Suppressor macrophage treated with lipopolysaccharide for 4 hours (primary cell): ENCODE results near the gene SYNPR.

Source experiments
- DNase-seq: peaks from one replicate; pipeline ENCODE4 v3.0.0-alpha.2; 2020

Gene SYNPR

GRCh38 chr3:63561879-63562278, 283.8 kb downstream of the SYNPR start:
- no peak for DNase-seq

- DNase-seq: no peak
Observed at GRCh38 chr3:63562323-63562722, 284.2 kb downstream of the SYNPR start.

GRCh38 chr3:63563572-63563971, 285.5 kb downstream of the SYNPR start:
- no peak for DNase-seq

- no peak for DNase-seq
Observed at GRCh38 chr3:63565220-63565619, 287.1 kb downstream of the SYNPR start.

- DNase-seq: no peak
Observed at GRCh38 chr3:63571682-63572081, 293.6 kb downstream of the SYNPR start.

GRCh38 chr3:63576846-63577245, 298.7 kb downstream of the SYNPR start:
- no peak for DNase-seq

- no peak for DNase-seq
Observed at GRCh38 chr3:63578858-63579257, 300.8 kb downstream of the SYNPR start.

GRCh38 chr3:63580151-63580550, 302.0 kb downstream of the SYNPR start:
- DNase-seq: no peak

GRCh38 chr3:63582943-63583500, 304.9 kb downstream of the SYNPR start:
- no peak for DNase-seq

- DNase-seq: no peak
Observed at GRCh38 chr3:63584681-63585080, 306.6 kb downstream of the SYNPR start.

- DNase-seq: no peak
Observed at GRCh38 chr3:63585927-63586326, 307.8 kb downstream of the SYNPR start.

- DNase-seq: no peak
Observed at GRCh38 chr3:63588895-63589294, 310.8 kb downstream of the SYNPR start.

GRCh38 chr3:63593779-63594178, 315.7 kb downstream of the SYNPR start:
- no peak for DNase-seq

GRCh38 chr3:63595221-63595620, 317.1 kb downstream of the SYNPR start:
- no peak for DNase-seq

GRCh38 chr3:63597019-63597418, 318.9 kb downstream of the SYNPR start:
- DNase-seq: no peak

GRCh38 chr3:63607716-63608115, 329.6 kb downstream of the SYNPR start:
- no peak for DNase-seq

GRCh38 chr3:63609408-63609807, 331.3 kb downstream of the SYNPR start:
- DNase-seq: no peak

- DNase-seq: no peak
Observed at GRCh38 chr3:63609834-63610233, 331.7 kb downstream of the SYNPR start.

- no peak for DNase-seq
Observed at GRCh38 chr3:63611382-63611781, 333.3 kb downstream of the SYNPR start.

- DNase-seq: no peak
Observed at GRCh38 chr3:63613561-63613960, 335.5 kb downstream of the SYNPR start.

GRCh38 chr3:63617391-63617790, 339.3 kb downstream of the SYNPR start:
- DNase-seq: no peak

- DNase-seq: no peak
Observed at GRCh38 chr3:63624941-63625560, 346.9 kb downstream of the SYNPR start.

GRCh38 chr3:63631670-63632069, 353.6 kb downstream of the SYNPR start:
- no peak for DNase-seq

- no peak for DNase-seq
Observed at GRCh38 chr3:63635186-63635585, 357.1 kb downstream of the SYNPR start.

GRCh38 chr3:63639806-63640205, 361.7 kb downstream of the SYNPR start:
- no peak for DNase-seq
